ACHN (cell line): ENCODE data around the gene DONSON.

Experiments used
- DNase-seq: peaks from one replicate; pipeline ENCODE4 v3.0.0-alpha.2; 2015
- in situ Hi-C: cut with HindIII; loops from 2 replicates; pipeline ENCODE4 v1.10.0; 2017; ENCODE audit warnings: low sequenced_read_pairs, low pct_ligation_motif_present, low pct_unique_long_range_greater_than_20kb

The DONSON gene

DNA sequence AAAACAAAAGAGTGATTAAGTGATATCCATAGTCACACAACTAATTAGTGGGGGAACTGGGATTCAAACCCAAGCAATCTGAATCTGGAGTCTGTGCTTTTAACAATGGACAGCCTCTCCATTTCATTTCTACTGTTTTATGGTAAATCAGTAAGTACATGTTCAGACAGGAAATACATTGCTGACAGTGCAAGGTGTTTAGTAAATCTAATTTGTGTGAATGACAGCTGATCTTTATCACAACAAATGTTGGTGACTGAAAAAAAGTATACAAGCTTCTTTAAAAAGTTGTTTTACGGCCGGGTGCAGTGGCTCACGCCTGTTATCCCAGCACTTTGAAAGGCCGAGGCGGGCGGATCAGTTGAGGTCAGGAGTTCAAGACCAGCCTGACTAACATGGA, 20.6 kb downstream of the DONSON start:
- no peak for DNase-seq
- in situ Hi-C loops = no loop called here

DNA sequence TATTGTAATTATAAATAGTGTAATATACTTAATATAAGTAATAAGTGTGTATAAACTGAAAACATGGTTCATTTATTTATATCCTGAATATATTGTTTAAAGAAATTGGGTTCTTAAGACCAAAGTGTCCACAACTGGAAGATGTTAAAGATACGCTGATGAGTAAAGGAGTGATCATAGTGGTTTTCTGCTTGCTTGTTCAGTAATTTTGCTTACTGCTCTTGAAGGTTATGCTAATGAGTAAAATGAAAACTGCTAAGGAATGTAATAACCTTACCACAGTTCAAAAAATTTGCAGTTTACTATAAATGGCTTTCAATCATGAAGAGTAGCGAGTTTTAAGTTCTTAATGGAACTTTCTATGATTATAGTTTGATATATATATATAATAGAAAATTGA, 22.0 kb downstream of the DONSON start:
- in situ Hi-C loops = no loop called here
- DNase-seq = no peak

DNA sequence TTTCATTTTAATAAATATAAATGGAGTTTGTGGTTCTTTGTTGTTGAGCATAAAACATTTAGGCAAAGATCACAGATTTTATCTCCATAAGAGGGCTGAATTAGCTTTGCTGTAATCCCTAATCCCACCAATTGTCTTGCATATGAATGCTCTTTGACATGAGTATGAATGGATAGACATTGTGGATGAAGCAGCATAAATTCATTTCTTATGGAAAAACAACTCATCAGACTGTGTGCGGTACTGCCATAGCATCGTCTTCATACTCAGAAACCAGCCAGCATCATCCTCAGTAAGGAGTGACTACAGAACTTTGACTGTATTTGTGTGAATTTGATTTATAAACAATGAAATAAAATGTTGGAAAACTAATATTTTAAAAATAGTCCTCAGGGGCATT, 26.1 kb downstream of the DONSON start:
- in situ Hi-C loops = no loop called here
- no peak for DNase-seq

- in situ Hi-C loops = no loop called here
- DNase-seq = peak; percentile 19
These were observed 27.1 kb downstream of the DONSON start for GRCh38 chr21:33561373-33561772.

DNA sequence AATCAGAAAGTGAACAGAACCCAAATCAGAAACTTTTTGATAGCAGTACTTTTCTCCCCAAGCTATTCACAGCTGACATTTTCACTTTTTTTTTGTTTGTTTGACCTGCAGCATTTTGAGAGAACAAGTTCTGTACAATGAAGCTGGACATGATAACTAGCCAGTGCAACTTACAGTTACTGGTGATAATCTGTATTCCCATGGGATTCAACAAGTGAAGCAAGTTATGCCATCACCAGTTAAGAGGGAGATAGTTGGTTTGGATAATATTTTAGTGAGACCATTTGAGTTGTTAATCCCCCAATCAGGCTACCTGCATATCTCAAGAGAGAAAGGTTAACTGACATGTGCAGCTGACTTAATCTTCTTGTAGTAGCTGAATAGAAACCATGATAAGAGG, 27.5 kb downstream of the DONSON start:
- in situ Hi-C loops = no loop called here
- no peak for DNase-seq

DNA sequence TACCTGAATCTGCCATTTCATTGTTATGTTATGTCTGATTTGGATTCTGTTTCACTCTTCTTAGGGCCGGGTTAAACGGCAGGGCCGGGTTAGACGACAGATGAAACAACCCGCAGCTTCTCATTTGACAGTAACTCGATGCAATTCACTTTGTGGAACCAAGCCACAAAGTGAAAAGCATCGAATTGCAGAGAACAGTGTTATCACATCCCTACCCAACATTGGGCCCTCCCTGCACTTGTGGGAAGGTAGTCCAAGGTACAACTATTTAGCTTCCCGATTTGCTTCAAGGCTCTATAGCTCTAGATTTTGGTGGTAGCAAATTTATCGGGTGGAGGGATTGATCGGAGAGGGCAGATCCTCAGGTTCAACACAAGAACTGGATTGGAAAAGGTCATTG, 28.7 kb downstream of the DONSON start:
- in situ Hi-C loops = no loop called here
- DNase-seq = no peak

DNA sequence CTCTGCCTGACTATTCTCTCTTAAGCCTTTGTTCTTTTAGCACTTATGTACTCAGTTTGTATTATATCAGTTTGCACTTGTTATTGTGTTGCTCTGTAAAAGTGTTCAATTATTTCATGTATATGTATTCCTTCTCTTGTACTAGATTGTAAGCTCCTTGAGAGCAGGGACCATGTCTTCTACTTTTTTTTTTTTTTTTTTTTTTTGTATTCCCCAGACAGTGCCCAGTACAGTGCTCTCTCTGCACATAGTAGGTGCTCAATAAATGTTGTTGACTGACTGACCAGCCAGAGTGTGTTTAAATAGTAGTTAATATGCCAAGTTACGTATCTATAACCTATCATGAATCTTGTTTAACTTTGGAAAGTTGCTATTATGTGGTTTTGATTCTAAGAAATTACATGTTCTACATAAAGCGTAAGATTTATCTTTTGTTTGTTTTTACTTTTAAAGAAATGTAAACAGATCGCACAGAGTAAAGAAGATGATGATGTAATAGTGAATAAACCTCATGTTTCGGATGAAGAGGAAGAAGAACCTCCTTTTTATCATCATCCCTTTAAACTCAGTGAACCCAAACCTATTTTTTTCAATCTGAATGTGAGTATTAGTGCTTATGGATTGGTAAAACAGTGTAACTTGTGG, 29.6 kb downstream of the DONSON start:
- in situ Hi-C loops = no loop called here
- DNase-seq = no peak

- in situ Hi-C loops = no loop called here
These were observed 31.0 kb downstream of the DONSON start for GRCh38 chr21:33557447-33557846.

GRCh38 chr21:33554982-33555344, 33.5 kb downstream of the DONSON start:
- in situ Hi-C loops = no loop called here
- DNase-seq = no peak

More at GRCh38 chr21:33557447-33557846, 31.0 kb downstream of the DONSON start:
- no peak for DNase-seq

GRCh38 chr21:33554236-33554981, 34.1 kb downstream of the DONSON start:
- in situ Hi-C loops = no loop called here
- DNase-seq = no peak

- in situ Hi-C loops = no loop called here
- DNase-seq = no peak
These were observed 35.4 kb downstream of the DONSON start for GRCh38 chr21:33552999-33553598.

GRCh38 chr21:33552093-33552998, 36.1 kb downstream of the DONSON start:
- in situ Hi-C loops = no loop called here
- no peak for DNase-seq

GRCh38 chr21:33551664-33552063, 36.8 kb downstream of the DONSON start:
- in situ Hi-C loops = no loop called here
- no peak for DNase-seq

GRCh38 chr21:33550772-33551660, 37.5 kb downstream of the DONSON start:
- in situ Hi-C loops = no loop called here
- DNase-seq = no peak

DNA sequence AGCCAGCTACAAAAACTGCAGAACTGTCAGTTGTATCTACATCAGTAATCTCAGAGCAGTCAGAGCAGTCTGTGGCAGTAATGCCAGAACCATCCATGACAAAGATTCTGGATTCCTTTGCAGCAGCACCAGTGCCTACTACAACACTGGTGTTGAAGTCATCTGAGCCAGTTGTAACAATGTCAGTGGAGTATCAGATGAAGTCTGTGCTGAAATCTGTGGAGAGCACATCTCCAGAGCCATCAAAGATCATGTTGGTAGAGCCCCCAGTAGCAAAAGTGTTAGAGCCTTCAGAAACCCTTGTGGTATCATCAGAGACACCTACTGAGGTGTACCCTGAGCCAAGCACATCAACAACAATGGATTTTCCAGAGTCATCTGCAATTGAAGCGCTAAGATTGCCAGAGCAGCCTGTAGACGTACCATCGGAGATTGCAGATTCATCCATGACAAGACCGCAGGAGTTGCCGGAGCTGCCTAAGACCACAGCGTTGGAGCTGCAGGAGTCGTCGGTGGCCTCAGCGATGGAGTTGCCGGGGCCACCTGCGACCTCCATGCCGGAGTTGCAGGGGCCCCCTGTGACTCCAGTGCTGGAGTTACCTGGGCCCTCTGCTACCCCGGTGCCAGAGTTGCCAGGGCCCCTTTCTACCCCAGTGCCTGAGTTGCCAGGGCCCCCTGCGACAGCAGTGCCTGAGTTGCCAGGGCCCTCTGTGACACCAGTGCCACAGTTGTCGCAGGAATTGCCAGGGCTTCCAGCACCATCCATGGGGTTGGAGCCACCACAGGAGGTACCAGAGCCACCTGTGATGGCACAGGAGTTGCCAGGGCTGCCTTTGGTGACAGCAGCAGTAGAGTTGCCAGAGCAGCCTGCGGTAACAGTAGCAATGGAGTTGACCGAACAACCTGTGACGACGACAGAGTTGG, 38.4 kb downstream of the DONSON start:
- in situ Hi-C loops = no loop called here
- no peak for DNase-seq

DNA sequence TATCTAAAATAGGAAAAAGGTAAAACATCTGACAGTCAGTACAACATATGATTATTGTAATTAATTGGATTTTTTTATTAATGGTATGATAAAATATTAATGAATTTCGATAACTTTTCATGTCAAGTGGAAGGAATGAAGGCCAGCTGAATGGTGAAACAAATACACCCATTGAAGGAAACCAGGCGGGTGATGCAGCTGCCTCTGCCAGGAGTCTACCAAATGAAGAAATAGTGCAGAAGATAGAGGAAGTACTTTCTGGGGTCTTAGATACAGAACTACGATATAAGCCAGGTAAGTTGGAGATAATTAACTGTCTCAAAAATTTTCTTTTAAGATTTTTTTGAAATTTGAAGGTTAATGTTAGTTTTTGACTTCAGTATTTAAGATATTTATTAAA, 42.4 kb downstream of the DONSON start:
- DNase-seq = no peak
- in situ Hi-C loops = no loop called here
